SK-N-DZ (cell line): ENCODE data around the gene GSTP1.
"Not testable (repeated sequence)": the region's sequence is repeated elsewhere in the genome, so short reads cannot be mapped to it uniquely, and the experiment has no call there.

Experiments used
- DNase-seq: peaks from one replicate; pipeline ENCODE4 v3.0.0-alpha.2; 2015; ENCODE audit warnings: low spot score

Gene GSTP1

DNA sequence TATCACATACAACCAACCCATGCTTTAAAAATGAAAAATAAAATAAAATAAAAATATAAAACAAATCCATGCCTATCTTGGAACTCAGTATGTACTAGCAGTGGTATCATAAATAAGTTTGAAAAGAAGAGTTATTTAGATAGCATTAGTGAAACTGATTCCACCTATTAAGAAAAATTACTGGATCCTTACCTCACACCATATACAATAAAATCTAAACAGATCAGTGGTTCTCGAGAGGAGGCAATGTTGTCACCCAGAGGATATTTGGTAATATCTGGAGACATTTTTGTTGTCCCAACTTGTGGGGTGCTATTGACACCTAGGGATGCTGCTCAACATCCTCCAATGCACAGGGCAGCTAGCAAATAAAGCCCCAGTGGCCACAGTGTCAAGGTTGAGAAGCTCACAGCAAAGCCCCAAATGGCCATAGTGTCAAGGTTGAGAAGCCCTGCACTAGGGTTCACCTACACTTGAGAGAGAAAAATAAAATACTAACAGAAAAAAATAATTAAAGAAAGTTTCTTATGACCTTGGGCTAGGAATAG lies 13.2 kb downstream of the GSTP1 start:
- DNase-seq = no peak

DNA sequence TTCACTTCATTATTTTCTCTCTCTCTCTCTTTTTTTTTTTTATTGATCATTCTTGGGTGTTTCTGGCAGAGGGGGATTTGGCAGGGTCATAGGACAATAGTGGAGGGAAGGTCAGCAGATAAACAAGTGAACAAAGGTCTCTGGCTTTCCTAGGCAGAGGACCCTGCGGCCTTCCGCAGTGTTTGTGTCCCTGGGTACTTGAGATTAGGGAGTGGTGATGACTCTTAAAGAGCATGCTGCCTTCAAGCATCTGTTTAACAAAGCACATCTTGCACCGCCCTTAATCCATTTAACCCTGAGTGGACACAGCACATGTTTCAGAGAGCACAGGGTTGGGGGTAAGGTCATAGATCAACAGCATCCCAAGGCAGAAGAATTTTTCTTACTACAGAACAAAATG lies 13.8 kb downstream of the GSTP1 start:
- not testable (repeated sequence) for DNase-seq

DNA sequence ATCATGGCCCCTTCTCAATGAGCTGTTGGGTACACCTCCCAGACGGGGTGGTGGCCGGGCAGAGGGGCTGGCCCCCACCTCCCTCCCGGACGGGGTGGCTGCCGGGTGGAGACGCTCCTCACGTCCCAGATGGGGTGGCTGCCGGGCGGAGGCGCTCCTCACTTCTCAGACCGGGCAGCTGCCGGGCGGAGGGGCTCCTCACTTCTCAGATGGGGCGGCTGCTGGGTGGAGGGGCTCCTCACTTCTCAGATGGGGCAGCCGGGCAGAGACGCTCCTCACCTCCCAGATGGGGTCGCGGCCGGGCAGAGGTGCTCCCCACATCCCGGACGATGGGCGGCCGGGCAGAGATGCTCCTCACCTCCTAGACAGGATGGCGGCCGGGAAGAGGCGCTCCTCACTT lies 14.4 kb downstream of the GSTP1 start:
- DNase-seq = not testable (repeated sequence)

DNA sequence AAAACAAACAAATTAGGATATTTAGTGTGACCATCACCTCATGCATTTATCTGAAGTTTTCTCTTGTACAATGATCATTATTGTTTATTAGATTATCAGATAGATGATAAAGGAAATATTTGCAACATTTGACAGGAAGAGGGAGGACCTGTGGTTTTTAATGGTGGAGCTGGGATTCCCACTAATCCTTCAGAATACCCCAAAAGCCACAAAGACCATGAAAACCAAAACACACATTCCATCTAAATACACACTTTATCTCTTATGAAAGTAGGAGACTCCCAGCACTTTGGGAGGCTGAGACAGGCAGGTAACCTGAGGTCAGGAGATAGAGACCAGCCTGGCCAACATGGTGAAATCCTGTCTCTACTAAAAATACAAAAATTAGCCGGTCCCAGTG lies 15.5 kb downstream of the GSTP1 start:
- DNase-seq = no peak

DNA sequence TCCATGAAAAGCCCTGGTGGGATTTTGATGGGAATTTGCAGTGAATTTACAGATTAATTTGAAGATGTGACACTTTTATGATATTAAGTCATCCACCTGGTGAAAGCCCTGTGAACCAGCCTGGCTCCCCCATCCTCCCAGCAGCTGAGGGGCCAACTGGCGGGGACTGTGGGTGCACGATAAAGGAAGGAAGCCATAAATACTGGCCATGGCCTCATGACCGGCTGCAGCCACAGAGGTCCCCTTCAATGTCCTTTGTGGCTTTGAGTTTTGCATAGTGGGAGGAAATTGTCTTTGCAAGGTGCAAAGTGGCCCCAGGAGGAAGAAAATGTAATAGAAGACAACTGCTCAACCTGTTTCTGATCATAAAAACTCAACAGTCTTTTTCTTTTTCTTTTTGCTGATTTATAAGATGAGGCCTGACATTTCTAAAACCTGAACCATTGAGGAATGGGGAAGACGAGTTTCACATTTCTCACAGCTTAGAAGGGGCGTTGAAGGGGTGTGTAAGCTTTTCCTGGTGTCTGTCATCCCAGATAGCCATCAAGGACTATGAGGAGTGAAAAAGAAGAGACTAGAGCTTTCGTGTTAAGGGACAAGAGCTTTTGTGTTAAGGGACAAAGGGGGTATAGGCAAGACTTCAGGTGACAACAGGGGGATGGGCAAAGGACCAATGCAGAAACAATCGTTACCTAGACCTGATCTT lies 16.9 kb downstream of the GSTP1 start:
- DNase-seq = no peak

DNA sequence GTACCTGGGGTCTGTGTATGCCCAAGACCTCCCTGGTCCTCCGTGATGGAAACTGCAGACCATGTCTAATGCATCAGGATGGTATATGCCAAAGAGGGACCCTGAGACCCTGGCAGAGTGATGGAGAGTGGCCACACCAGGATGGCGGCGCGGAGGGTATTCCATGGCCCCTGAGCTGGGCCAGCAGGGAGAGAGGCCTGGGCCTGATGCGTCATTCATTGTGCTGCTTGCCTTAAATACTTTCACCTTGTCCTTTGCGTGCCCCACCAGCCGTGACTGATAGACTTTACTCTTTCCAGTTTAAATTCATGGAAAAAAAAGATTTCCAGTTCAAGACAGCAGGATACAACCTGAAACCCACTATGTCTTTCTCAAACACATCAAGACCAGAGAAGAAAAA lies 17.5 kb downstream of the GSTP1 start:
- DNase-seq = no peak

DNA sequence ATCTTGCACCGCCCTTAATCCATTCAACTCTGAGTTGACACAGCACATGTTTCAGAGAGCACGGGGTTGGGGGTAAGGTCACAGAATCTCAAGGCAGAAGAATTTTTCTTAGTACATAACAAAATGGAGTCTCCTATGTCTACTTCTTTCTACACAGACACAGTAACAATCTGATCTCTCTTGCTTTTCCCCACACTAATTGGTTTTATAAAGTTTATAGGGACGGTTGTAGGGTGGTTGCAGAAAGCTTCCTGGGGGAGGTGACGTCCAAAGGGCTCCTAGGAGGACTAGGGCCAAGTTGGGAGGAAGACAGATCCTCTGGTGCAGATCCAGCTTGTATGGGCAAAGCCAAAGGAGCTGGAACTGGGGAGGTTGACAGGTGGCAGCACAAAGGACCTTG lies 20.5 kb downstream of the GSTP1 start:
- not testable (repeated sequence) for DNase-seq

DNA sequence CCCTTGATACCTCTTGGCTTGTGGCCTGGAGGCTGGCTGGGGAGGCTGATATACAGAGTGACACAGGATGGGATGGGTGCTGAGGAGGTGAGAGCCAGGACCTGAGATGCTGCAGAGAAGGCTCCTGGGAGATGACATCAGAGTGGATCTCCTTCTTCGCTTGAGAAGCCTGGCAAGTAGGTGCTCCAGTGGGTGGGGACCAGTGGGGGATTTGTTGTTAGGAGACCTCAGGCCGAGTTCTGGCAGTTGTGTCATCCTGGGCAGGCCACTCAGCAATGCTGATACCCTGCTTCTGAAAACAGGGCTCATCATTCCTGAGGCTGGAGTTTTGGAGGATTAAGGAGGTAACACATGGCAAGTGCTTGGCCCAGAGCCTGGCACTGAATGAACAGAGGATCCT lies 21.2 kb downstream of the GSTP1 start:
- DNase-seq = no peak

DNA sequence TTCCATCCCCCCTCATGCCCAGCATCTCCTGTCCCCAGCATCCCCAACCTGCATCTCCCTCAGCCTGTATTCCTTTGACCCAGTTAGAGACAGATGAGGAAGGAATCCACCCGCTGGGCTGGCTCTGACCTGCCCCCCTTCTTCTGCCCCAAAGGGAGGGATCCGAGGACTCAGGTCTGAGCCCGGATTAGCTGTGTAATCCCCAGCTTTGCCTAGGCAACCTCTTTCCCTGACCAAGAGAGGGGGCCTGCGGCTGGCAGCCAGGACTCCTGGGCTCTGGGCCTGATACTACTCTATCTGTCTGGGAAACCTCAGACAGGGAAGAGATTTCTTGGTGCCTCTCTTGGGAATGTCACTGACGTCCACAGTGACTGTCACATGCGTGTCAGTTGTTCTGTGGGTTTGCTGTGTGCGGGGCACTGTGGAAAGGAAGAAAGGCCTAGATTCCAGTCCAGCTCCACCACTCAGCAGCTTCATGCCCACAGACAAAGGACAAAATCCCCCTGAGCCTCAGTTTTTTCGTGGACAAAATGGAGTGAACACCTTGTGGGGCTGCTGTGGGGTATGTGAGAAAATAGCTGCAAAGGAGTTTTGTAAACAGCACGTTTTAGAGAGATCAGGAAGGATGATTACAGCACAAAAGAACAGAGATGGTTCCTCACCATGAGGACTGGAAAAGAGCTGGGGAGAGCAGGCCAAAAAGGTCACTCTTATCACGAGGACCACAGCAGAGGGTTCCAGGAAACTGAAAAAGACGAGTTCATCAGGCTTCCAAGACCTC lies 21.8 kb downstream of the GSTP1 start:
- DNase-seq = no peak

DNA sequence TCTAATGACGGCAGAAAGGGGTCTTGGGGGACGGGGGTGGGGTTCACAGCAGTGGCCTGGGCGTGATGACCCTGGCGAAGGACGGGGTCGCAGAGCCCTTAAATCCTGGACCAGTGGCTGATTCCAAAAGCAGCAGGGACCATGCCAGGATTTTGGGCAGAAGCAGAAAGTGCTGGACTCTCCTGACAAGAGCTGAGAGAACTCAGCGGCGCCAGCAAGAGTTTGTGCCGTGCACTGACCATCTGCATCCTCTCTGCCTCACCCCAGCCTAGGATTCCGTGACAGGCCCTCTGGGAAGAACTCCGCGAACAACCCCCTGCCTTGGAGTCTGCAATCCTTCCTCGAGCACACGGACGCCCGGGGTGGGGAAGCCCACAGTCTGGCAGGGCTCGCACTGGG lies 22.5 kb downstream of the GSTP1 start:
- DNase-seq = no peak

DNA sequence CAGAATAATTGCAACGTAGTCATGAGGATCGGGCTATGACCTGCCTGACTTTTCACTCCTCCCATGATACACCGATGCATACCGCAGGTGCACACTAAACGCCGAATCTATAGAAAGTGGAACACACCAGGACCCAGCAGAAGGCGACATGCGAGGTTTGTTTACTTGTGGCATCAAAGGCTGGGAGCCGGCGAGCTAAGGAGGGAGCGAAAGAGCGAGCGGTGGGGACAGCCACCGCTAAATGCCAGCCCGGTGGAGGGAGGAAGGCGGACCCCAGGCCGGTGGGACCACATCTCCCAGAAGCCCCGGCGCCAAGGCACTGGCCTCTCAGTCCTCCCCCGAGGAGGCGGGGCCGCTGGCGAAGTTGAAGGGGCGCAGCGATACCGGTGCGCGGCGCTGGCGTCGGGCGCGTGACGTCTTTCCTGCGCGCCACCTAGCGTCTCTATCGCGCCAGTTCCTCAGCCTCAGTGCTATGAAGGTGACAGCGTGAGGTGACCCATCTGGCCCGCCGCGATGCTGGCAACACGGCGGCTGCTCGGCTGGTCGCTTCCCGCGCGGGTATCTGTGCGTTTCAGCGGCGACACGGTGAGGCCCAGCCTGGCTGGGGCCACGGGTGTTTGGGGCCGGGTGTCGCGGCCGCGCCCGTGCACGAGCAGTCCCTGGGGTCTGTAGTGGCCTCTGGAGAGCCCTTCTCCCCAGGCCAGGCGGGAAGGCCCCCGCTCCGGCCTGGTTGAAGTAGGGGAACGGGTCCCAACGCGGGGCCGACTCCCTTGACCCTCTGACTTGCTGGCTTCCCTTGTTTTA lies 23.1 kb downstream of the GSTP1 start, which contains the start of gene NDUFV1:
Gene NDUFV1, plus strand, starts transcription at position 445 of the 804 bp plus-strand sequence. Its CDS starts 69 bp downstream, at position 514.
- DNase-seq = peak; percentile 93

DNA sequence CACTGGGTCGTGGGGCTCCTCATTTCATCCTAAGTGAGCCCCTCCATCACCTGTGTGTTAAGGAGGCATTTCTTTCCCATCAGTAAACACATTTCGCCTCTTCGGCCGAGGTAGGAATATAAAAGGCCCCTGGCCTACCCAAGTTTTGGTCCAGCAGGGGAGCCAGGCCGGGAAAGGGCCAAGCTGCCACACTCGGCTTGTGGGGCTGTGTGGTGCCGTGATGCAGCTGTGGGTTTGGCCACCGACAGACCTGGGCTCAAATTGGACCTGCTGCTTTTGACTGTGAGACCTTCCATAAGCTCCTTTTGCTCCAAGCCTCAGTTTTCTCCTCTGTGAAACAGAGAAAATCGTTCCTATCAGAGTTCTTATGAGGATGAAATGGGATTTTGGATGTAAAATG lies 23.9 kb downstream of the GSTP1 start:
- no peak for DNase-seq

DNA sequence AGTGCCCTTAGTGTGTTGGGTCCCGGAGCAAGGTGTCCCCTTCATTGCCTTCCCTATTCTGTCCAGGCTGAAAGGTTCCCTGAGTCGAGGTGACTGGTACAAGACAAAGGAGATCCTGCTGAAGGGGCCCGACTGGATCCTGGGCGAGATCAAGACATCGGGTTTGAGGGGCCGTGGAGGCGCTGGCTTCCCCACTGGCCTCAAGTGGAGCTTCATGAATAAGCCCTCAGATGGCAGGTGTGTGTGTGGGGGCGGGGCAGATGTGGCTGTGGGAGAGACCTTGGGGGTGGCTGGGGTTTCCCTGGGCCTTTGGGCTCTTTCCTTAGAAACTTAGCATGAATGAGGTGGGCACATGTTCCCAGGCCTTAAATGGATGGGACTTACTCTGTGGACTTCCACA lies 24.9 kb downstream of the GSTP1 start:
- no peak for DNase-seq

DNA sequence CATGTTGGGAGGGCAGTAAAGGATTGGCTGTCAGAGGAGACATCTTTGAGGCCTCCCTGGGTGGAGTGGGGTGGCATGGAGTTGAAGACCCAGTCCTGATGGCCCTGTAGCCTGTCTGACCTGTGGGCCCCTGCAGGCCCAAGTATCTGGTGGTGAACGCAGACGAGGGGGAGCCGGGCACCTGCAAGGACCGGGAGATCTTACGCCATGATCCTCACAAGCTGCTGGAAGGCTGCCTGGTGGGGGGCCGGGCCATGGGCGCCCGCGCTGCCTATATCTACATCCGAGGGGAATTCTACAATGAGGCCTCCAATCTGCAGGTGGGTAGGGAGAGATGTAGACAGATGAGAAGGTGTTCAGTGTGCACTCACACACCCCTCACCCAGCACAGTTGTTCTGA lies 25.7 kb downstream of the GSTP1 start:
- DNase-seq = no peak

DNA sequence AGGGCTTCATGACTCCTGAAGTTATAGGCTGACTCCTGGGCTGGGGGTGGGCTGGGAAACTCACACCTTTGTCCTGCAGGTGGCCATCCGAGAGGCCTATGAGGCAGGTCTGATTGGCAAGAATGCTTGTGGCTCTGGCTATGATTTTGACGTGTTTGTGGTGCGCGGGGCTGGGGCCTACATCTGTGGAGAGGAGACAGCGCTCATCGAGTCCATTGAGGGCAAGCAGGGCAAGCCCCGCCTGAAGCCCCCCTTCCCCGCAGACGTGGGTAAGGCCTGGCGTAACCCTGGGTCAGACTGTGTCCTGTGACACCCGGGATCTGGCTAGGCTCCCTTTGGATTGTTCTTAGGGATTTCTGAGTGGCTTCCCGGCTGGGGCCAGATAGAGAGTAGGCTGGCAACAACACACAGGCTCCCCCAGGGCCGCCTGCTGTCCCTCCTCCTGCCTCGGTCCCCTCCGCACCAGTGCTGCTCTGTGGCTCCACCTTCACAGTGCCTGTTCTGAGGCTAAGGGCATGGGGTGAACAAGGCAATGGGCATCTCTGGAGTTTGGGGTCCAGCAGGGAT lies 26.8 kb downstream of the GSTP1 start:
- no peak for DNase-seq

DNA sequence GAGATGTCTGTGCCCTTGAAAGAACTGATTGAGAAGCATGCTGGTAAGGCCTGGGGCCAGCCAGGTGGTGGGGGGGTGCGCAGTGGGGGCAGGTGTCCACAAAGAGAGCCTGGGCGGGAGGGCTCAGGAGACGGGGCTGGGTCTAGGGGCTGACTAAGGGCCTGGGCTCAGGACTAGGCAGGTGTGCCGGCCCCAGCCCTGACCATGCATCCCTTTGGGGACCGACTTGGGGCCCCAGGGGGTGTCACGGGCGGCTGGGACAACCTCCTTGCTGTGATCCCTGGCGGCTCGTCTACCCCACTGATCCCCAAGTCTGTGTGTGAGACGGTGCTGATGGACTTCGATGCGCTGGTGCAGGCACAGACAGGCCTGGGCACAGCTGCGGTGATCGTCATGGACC lies 27.6 kb downstream of the GSTP1 start:
- DNase-seq = no peak

DNA sequence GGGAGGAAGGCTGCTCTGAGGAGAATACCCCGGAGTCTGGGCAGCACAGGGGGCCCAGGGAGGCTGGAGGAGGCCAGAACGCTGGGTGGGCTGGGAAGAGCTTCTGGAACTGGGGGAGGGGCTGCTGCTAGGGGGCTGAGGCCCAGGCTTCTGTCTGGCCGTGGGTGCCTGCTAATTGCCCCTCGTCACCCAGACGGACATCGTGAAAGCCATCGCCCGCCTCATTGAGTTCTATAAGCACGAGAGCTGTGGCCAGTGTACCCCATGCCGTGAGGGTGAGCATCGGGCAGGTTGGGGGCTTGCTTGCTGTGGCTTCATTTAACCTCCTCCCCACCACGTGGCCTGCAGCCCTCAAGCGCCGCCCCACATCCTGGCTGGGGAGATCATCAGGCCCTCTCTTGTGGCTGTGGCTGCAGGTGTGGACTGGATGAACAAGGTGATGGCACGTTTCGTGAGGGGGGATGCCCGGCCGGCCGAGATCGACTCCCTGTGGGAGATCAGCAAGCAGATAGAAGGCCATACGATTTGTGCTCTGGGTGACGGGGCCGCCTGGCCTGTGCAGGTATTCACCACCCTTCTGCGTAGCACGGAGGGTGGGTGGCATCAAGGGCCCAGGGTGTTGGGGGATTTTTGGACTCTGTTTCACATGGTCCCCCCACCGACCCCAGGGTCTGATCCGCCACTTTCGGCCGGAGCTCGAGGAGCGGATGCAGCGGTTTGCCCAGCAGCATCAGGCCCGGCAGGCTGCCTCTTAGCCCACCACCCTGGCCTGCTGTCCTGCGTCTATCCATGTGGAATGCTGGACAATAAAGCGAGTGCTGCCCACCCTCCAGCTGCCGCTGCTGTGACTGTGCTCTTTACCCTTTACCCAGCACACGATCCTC lies 28.3 kb downstream of the GSTP1 start:
- no peak for DNase-seq

DNA sequence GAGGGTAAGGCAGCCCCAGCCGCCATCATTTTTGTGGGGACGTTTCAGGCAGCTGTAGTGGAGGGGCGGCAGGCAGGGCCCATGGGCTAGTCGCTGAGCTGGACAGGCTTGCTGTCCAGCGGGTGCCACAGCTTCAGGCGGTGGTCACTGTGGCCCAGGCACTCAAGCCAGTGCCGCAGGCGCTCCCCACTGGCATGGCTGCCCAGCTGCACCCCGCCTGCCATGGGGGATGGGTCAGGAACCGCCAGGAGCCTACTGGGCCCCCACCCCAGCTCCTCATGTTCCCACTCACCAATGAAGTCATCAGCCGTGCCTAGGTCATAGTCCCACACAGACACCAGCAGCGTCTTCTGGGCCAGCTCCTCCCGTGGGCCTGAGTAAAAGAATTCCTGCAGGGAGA lies 29.1 kb downstream of the GSTP1 start:
- no peak for DNase-seq

DNA sequence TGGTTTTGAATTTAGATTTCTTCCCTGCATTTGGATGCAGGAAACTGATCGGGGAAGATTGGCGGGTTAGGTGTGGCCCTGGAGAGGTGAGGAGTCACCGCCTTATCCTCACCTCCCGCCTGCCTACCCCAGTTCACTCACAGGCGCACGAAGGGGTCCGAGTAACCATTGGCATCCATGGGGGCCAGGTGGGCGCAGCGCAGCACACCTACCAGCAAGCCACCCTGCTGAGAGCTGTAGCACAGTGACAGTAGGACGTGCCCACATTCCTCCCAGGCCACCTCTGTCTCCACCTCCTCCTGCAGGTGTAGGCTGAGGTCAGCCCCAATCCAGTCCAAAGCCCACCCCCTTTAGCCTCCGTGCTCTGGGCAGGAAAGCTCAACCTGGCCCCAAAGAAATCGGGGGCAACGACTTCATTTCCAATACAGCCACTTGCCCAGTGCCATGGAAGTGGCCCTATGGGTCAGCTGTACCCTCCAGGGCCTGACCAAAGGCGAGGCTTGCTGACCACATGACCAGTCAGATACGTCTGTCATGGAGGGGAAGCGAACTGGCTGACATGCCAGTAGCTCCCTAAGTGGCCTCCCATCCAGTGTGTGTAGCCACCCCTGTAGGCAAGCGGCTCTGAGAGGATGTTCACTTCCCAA lies 29.8 kb downstream of the GSTP1 start:
- DNase-seq = no peak
